ENCODE results near the gene CEP72. TPM values are rescaled to one million over a fixed set of nuclear protein-coding genes. Genes with fewer than 3 reads are reported as not detected.

Gene CEP72
- polyA plus RNA-seq, 1 of the 3 experiments (the other 2 are of a cell fraction): 4.4 TPM

- H3K9me2 ChIP-seq: no peaks in the 10 kb centered on the region
- H3K4me3 ChIP-seq (ENCODE audit: low read depth in 2 of 2, low read length in 1 of 2): no peak overlapping the region
- H3K4me2 ChIP-seq: no peak overlapping the region
- POLR2A ChIA-PET: no interaction called here
- 93% methylated on average over 46 of the region's 56 CpGs for WGBS (ENCODE audit: low lambda C conversion rate)
- H2AFZ ChIP-seq (ENCODE audit: low read depth): no peak overlapping the region
- H3K79me2 ChIP-seq (ENCODE audit: insufficient read depth): no peaks in the 10 kb centered on the region
- no peaks in the 10 kb centered on the region for H3K9me3 ChIP-seq
- H3K9ac ChIP-seq: no peak overlapping the region
- DNase-seq: no peak
- TF ChIP-seq TEAD4 (IDR thresholded peaks at IDR 0.05; ENCODE audit: borderline replicate concordance, insufficient read depth): no peak
- TF ChIP-seq ZBTB33 (IDR thresholded peaks at IDR 0.05; ENCODE audit: borderline replicate concordance, low read depth): no peak
- TF ChIP-seq EP300 (IDR thresholded peaks at IDR 0.05; ENCODE audit: borderline replicate concordance in 1 of 2, low read depth in 1 of 2, low read length in 1 of 2): no peak
- TF ChIP-seq MAX (IDR thresholded peaks at IDR 0.05; ENCODE audit: low read depth): no peak
- TF ChIP-seq FOSL2 (IDR thresholded peaks at IDR 0.05; ENCODE audit: borderline replicate concordance, low read depth): no peak
- TF ChIP-seq REST (IDR thresholded peaks at IDR 0.05; ENCODE audit: low read depth, low read length): no peak
- no peak for TF ChIP-seq GABPA (IDR thresholded peaks at IDR 0.05; ENCODE audit: low read depth)
- TF ChIP-seq RXRA (IDR thresholded peaks at IDR 0.05; ENCODE audit: borderline replicate concordance, low read depth): no peak
- no peak for TF ChIP-seq USF1 (IDR thresholded peaks at IDR 0.05; ENCODE audit: borderline replicate concordance, low read depth)
- no peak for TF ChIP-seq GATA2 (CRISPR knock-in tag; IDR thresholded peaks at IDR 0.05)
- H3K4me1 ChIP-seq (ENCODE audit: control insufficient read depth in 1 of 2, insufficient read depth in 2 of 2, low read depth in 1 of 2, low read length in 1 of 2): no peaks in the 10 kb centered on the region
- H3F3A ChIP-seq (replicated peaks; ENCODE audit: insufficient read depth): no peaks in the 10 kb centered on the region
- peaks cover 7 to 10% of the 10 kb centered on the region in 2 experiments for H3K36me3 ChIP-seq (replicated peaks in 1 of 2; ENCODE audit: control insufficient read depth in 1 of 2, insufficient read depth in 2 of 2, low read length in 1 of 2)
- CTCF ChIA-PET: no interaction called here
- no peaks in the 10 kb centered on the region for H4K20me1 ChIP-seq (ENCODE audit: insufficient read depth)
- no peaks in the 10 kb centered on the region for H3K27me3 ChIP-seq (ENCODE audit: insufficient read depth)
- no peak overlapping the region for H3K27ac ChIP-seq (ENCODE audit: low read depth in 2 of 2, low read length in 1 of 2)
Measured at GRCh38 chr5:662751-663435, 50.8 kb downstream of the CEP72 start.

Data from SK-N-SH (cell line).